Hematopoietic multipotent progenitor cell (in vitro differentiated cells): Measurements from ENCODE around the gene KIF4A. TPM values are rescaled to one million over a fixed set of nuclear protein-coding genes. Genes with fewer than 3 reads are reported as not detected.

Experiments
- DNase-seq, 3 donors: peaks; one replicate each; pipeline ENCODE4 v3.0.0-alpha.2; 2011 to 2015; ENCODE audit warnings: low read depth in 2 of 3, low spot score in 2 of 3
- total RNA-seq: library from RNA; depleted of rRNA; stranded (reverse); fragments of >200 nt; gene quantifications from one replicate; pipeline ENCODE4 v1.2.3, GENCODE V29; 2012

Gene KIF4A
- total RNA-seq, 1 donor: 0.81 TPM

- DNase-seq: peak in 2 of 3 donors; percentile 44 to 46
Observed at GRCh38 chrX:70434914-70435586, 145.1 kb downstream of the KIF4A start.

GRCh38 chrX:70436343-70436742 lies 146.4 kb downstream of the KIF4A start:
- DNase-seq: peak in 1 of 3 donors; percentile 44

GRCh38 chrX:70437011-70437410 lies 147.1 kb downstream of the KIF4A start:
- no peak for DNase-seq

GRCh38 chrX:70437921-70438665 lies 148.2 kb downstream of the KIF4A start:
- DNase-seq: no peak

GRCh38 chrX:70439016-70439415 lies 149.1 kb downstream of the KIF4A start:
- peak in 2 of 3 donors; percentile 37 to 57 for DNase-seq

GRCh38 chrX:70442224-70442623 lies 152.3 kb downstream of the KIF4A start:
- no peak for DNase-seq

GRCh38 chrX:70444326-70444945 lies 154.5 kb downstream of the KIF4A start, which contains the start of gene DLG3:
DLG3 (plus strand) TSS chrX:70444835; CDS start chrX:70445202, 367 bp downstream.
- no peak for DNase-seq

GRCh38 chrX:70444946-70445656 lies 155.2 kb downstream of the KIF4A start:
- DNase-seq: no peak

GRCh38 chrX:70445951-70446350 lies 156.0 kb downstream of the KIF4A start:
- no peak for DNase-seq

- DNase-seq: no peak
Observed at GRCh38 chrX:70446380-70447350, 156.8 kb downstream of the KIF4A start.

- DNase-seq: no peak
Observed at GRCh38 chrX:70449457-70449966, 159.6 kb downstream of the KIF4A start.

GRCh38 chrX:70452143-70452733 lies 162.3 kb downstream of the KIF4A start:
- DNase-seq: peak in 1 of 3 donors; percentile 71

GRCh38 chrX:70453024-70453618 lies 163.2 kb downstream of the KIF4A start:
- no peak for DNase-seq

GRCh38 chrX:70454441-70455365 lies 164.8 kb downstream of the KIF4A start:
- DNase-seq: peak; percentile 41 to 87 (median 72)

- no peak for DNase-seq
Observed at GRCh38 chrX:70455366-70456202, 165.7 kb downstream of the KIF4A start.

GRCh38 chrX:70456256-70456655 lies 166.4 kb downstream of the KIF4A start:
- no peak for DNase-seq

- DNase-seq: no peak
Observed at GRCh38 chrX:70461026-70461425, 171.1 kb downstream of the KIF4A start.
